Activated CD4-positive, alpha-beta T cell treated with anti-CD3 and anti-CD28 coated beads, Interleukin-2, amount 10 ng/mL, durations not matched to agents 24 days and 14 days (primary cell): ENCODE data around the gene PDRG1. TPM values are rescaled to one million over a fixed set of nuclear protein-coding genes. Genes with fewer than 3 reads are reported as not detected.
"Not testable (repeated sequence)": the region's sequence is repeated elsewhere in the genome, so short reads cannot be mapped to it uniquely, and the experiment has no call there.

ENCODE experiments used
- DNase-seq: peaks from one replicate; pipeline ENCODE4 v3.0.0; 2022
- H3K27ac Mint-ChIP-seq: one replicate; pipeline ENCODE4 v1.8.0; 2022; ENCODE audit warnings: mild to moderate bottlenecking, mixed read lengths
- H3K27me3 Mint-ChIP-seq: one replicate; pipeline ENCODE4 v1.8.0; 2022; ENCODE audit warnings: mixed read lengths
- H3K36me3 Mint-ChIP-seq: one replicate; pipeline ENCODE4 v1.8.0; 2022; ENCODE audit warnings: low read depth, mild to moderate bottlenecking, mixed read lengths
- H3K4me1 Mint-ChIP-seq: one replicate; pipeline ENCODE4 v1.8.0; 2021; ENCODE audit warnings: mixed read lengths
- H3K4me3 Mint-ChIP-seq: one replicate; pipeline ENCODE4 v1.8.0; 2022; ENCODE audit warnings: mild to moderate bottlenecking, moderate library complexity, mixed read lengths
- H3K9me3 Mint-ChIP-seq: one replicate; pipeline ENCODE4 v1.8.0; 2021; ENCODE audit warnings: mixed read lengths
- intact Hi-C: fragments of 100-400 bp; cut with micrococcal nuclease; formaldehyde crosslinking; loops from one replicate; pipeline ENCODE4 v1.15.1; 2023
- total RNA-seq: library from RNA; stranded (reverse); gene quantifications from 2 replicates; pipeline ENCODE4 v1.2.3, GENCODE V29; 2022

Gene PDRG1
- total RNA-seq, 1 donor from 2014 or later, result 19.3 TPM

DNA sequence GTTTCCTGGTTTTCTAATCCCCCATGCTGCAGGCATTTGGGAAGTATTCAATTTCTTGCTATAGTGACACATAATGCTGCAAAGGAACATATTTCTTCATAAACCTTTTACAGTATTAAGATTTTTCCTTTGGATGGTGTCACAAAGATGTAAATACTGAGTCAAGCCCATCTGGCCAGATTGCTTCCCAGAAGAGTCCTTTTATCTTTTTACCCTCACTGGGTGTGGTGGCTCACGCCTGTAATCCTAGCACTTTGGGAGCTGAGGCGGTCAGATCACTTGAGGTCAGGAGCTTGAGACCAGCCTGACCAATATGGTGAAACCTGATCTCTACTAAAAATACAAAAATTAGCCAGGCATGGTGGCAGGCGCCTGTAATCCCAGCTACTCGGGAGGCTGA is 22.2 kb downstream of the PDRG1 start:
- H3K36me3 Mint-ChIP-seq, H3K27ac Mint-ChIP-seq, intact Hi-C loops, H3K4me1 Mint-ChIP-seq, H3K9me3 Mint-ChIP-seq, DNase-seq, H3K4me3 Mint-ChIP-seq: not testable (repeated sequence)
- peaks cover 22% of the 10 kb centered on the region for H3K27me3 Mint-ChIP-seq

DNA sequence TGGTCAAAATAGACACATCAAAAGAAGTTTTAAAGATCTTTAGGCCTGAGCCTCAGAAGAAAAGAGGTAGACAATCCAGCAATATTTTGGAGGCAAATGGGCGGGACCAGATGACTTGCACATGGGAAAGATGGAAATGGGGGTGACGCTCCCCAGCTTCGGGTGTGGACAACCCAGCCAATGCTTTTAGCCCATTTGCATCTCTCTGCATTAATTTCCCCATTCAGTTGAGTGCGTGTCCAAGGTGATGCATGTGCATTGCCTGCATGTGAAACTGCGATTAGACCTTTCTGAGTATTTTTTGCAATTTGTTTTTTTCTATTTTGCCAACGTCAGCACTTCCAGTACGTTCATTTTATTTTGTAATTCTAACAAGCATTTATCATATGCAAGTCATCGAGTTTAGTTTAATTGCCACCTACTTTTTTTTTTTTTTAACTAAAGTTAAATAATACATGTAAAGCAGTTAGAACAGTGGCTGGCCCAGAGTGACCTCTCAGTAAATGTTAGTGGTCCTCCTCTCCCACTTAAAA is 24.2 kb downstream of the PDRG1 start:
- Mint-ChIP-seq H3K4me1 (peaks cover 2% of the 10 kb centered on the region), H3K4me3 (no peak overlapping the region)
- intact Hi-C loops, result no loop called here

DNA sequence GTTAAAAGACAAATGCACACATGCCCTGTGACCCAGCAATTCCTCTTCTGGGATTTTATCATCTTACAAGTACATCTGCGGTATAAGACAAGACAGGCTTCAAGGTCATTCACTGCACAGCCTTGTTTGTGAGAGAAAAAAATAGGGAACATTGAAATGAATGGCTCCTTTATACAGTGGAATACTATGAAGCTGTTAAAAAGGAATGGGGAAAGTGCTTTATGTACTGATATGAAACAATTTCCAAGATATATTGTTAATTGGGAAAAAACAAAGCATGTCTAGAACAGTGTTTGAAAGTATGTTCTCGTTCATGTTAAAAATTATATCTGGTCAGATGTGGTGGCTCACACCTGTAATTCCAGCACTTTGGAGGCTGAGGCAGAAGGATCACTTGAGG is 25.4 kb downstream of the PDRG1 start:
- no peaks in the 10 kb centered on the region for H3K36me3 Mint-ChIP-seq
- intact Hi-C loops, result no loop called here

More for the DNA sequence above, 24.2 kb downstream of the PDRG1 start:
- Mint-ChIP-seq H3K9me3 (no peaks in the 10 kb centered on the region), H3K36me3 (no peaks in the 10 kb centered on the region), H3K27ac (no peak overlapping the region), H3K27me3 (peaks cover 22% of the 10 kb centered on the region)
- DNase-seq, result no peak

GRCh38 chr20:31925631-31926030 is 26.2 kb downstream of the PDRG1 start:
- H3K4me1 Mint-ChIP-seq, result peaks cover 2% of the 10 kb centered on the region
- H3K9me3 Mint-ChIP-seq, result no peaks in the 10 kb centered on the region
- no peak for DNase-seq
- no peaks in the 10 kb centered on the region for H3K36me3 Mint-ChIP-seq
- no peak overlapping the region for H3K4me3 Mint-ChIP-seq
- H3K27ac Mint-ChIP-seq, result no peak overlapping the region
- H3K27me3 Mint-ChIP-seq, result peaks cover 16% of the 10 kb centered on the region
- intact Hi-C loops, result no loop called here

More for the DNA sequence above, 25.4 kb downstream of the PDRG1 start:
- Mint-ChIP-seq H3K9me3 (no peaks in the 10 kb centered on the region), H3K27me3 (peaks cover 23% of the 10 kb centered on the region), H3K27ac (no peak overlapping the region), H3K4me1 (peaks cover 2% of the 10 kb centered on the region), H3K4me3 (no peak overlapping the region)
- DNase-seq, result no peak

DNA sequence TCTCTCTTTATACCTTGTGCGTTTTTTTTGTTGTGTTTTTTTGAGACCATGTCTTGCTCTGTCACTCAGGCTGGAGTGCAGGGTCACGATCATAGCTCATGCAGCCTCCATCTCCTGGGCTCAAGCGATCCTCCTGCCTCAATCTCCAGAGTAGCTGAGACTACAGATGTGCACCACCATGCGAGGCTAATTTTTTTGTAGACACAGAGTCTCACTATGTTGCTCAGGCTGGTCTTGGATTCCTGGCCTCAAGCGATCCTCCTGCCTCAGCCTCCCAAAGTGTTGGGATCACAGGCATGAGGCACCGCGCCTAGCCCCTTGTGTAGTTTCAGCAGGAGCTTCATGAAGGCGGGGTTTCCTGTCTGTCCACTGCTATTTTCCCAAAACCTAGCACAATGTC is 27.3 kb downstream of the PDRG1 start:
- intact Hi-C loops, result no loop called here
- H3K4me1 Mint-ChIP-seq, result peaks cover 2% of the 10 kb centered on the region
- H3K27me3 Mint-ChIP-seq, result peaks cover 10% of the 10 kb centered on the region
- H3K9me3 Mint-ChIP-seq, result no peaks in the 10 kb centered on the region
- DNase-seq, result no peak
- peak overlapping the region; percentile 14 for H3K27ac Mint-ChIP-seq
- H3K36me3 Mint-ChIP-seq, result no peaks in the 10 kb centered on the region
- H3K4me3 Mint-ChIP-seq, result no peak overlapping the region

GRCh38 chr20:31923388-31924331 is 28.2 kb downstream of the PDRG1 start:
- H3K4me3 Mint-ChIP-seq, result no peak overlapping the region
- H3K9me3 Mint-ChIP-seq, result no peaks in the 10 kb centered on the region
- H3K27ac Mint-ChIP-seq, result no peak overlapping the region
- H3K36me3 Mint-ChIP-seq, result no peaks in the 10 kb centered on the region
- H3K4me1 Mint-ChIP-seq, result peaks cover 2% of the 10 kb centered on the region
- no peak for DNase-seq
- intact Hi-C loops, result no loop called here
- peaks cover 7% of the 10 kb centered on the region for H3K27me3 Mint-ChIP-seq

DNA sequence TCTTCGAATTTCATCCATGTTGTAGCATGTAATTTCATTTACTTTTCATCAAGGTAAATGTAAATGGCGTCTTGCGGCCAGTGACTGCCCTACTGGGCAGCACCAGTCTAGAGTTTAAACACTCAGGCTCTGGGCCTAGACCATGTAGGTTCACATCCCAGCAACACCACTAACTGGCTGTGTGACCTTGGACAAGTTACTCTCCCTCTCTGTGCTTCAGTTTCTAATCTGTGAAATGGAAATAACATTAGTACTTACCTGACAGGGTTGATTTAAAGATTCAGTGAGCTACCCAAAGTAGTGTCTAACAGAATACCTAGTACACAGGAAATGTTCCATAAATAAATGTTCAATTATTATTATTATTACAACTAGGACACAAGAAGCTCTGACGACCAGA is 29.3 kb downstream of the PDRG1 start:
- H3K4me1 Mint-ChIP-seq, result peaks cover 2% of the 10 kb centered on the region
- no peaks in the 10 kb centered on the region for H3K9me3 Mint-ChIP-seq
- no peaks in the 10 kb centered on the region for H3K36me3 Mint-ChIP-seq
- intact Hi-C loops, result no loop called here
- no peak overlapping the region for H3K4me3 Mint-ChIP-seq
- peaks cover 10% of the 10 kb centered on the region for H3K27me3 Mint-ChIP-seq
- no peak overlapping the region for H3K27ac Mint-ChIP-seq
- no peak for DNase-seq

- H3K27ac Mint-ChIP-seq, result no peak overlapping the region
- H3K4me1 Mint-ChIP-seq, result peaks cover 2% of the 10 kb centered on the region
- H3K36me3 Mint-ChIP-seq, result no peaks in the 10 kb centered on the region
- no peaks in the 10 kb centered on the region for H3K9me3 Mint-ChIP-seq
- peaks cover 12% of the 10 kb centered on the region for H3K27me3 Mint-ChIP-seq
- H3K4me3 Mint-ChIP-seq, result no peak overlapping the region
- no peak for DNase-seq
- intact Hi-C loops, result no loop called here
Measured at GRCh38 chr20:31922181-31922580, 29.7 kb downstream of the PDRG1 start.

DNA sequence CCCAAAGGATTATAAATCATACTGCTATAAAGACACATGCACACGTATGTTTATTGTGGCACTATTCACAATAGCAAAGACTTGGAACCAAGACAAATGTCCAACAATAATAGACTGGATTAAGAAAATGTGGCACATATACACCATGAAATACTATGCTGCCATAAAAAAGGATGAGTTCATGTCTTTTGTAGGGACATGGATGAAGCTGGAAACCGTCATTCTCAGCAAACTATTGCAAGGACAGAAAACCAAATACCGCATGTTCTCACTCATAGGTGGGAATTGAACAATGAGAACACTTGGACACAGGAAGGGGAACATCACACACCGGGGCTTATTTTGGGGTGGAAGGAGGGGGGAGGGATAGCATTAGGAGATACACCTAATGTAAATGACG is 30.4 kb downstream of the PDRG1 start:
- H3K4me1 Mint-ChIP-seq, DNase-seq, H3K27ac Mint-ChIP-seq, H3K4me3 Mint-ChIP-seq, intact Hi-C loops, H3K9me3 Mint-ChIP-seq, H3K36me3 Mint-ChIP-seq: not testable (repeated sequence)
- H3K27me3 Mint-ChIP-seq, result peaks cover 12% of the 10 kb centered on the region

- H3K4me3 Mint-ChIP-seq, result no peak overlapping the region
- no peaks in the 10 kb centered on the region for H3K9me3 Mint-ChIP-seq
- peaks cover 2% of the 10 kb centered on the region for H3K4me1 Mint-ChIP-seq
- intact Hi-C loops, result no loop called here
- H3K27me3 Mint-ChIP-seq, result peaks cover 12% of the 10 kb centered on the region
- no peak for DNase-seq
- no peak overlapping the region for H3K27ac Mint-ChIP-seq
- H3K36me3 Mint-ChIP-seq, result no peaks in the 10 kb centered on the region
Measured at GRCh38 chr20:31920275-31920855, 31.5 kb downstream of the PDRG1 start.

DNA sequence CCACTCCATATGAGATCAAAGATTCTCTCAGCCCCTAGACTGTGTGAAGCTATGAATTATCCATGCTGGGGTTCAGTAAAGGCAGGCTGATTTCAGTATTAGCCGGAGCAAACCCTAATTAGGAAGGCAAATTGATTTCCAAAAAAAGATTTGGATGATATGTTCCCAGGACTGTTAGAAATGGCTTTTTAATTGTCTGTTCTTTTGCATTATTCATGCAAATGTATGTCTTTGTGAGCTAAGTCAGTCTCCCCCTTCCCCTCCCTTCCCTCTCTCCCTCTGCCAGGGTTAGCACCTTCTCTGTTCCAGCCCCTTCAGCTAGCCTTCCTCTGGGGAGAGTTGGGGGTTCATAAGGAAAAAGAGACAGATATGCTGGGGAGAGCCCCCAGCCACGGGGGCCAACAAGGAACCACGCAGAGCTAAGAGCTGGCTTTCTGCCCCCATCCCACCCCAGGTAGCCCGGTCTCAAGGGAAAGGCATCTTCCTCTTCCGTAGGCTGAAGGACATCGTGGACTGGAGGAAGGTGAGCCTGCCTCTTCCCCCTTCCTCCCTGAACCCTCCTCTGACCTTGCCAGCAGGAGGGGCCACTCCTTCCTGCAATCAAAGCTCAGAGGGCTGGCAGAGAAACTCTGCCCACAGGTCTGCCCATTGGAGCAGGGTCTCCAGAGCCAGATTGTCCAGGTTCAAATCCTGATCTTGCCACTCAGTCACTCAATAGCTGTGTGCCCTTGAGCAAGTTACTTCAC is 32.3 kb downstream of the PDRG1 start:
- Mint-ChIP-seq H3K27me3 (peaks cover 12% of the 10 kb centered on the region), H3K4me1 (peaks cover 2% of the 10 kb centered on the region), H3K4me3 (no peak overlapping the region), H3K27ac (no peak overlapping the region), H3K36me3 (no peaks in the 10 kb centered on the region), H3K9me3 (no peaks in the 10 kb centered on the region)
- no peak for DNase-seq
- intact Hi-C loops, result no loop called here

GRCh38 chr20:31918466-31919105 is 33.3 kb downstream of the PDRG1 start:
- no peaks in the 10 kb centered on the region for H3K36me3 Mint-ChIP-seq
- peaks cover under 1% of the 10 kb centered on the region for H3K4me1 Mint-ChIP-seq
- no peak overlapping the region for H3K4me3 Mint-ChIP-seq
- H3K27ac Mint-ChIP-seq, result no peak overlapping the region
- DNase-seq, result no peak
- intact Hi-C loops, result no loop called here
- H3K9me3 Mint-ChIP-seq, result no peaks in the 10 kb centered on the region
- H3K27me3 Mint-ChIP-seq, result peaks cover 12% of the 10 kb centered on the region

DNA sequence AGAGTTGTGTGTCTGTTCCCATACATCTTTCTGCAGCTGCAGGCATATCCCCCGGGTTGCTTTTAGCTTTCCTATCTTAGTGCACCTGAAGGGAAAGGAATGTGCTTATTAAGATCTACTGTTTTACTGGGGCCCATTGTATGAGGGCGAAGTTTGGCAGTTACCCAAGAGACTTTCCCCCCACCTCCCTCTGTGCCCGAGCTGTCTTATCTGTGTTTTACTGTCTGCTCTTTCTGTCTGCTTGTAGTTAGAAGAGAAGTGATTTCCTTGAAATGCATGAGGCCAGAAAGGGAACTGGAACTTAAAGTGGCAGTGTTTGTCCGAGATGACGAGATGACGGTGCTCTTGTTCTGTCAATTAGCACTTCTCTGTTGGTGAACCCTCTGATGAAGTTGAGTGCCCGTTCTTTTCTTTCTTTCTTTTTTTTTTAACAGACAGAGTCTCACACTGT is 33.9 kb downstream of the PDRG1 start:
- peaks cover 12% of the 10 kb centered on the region for H3K27me3 Mint-ChIP-seq
- H3K4me1 Mint-ChIP-seq, DNase-seq, H3K36me3 Mint-ChIP-seq, intact Hi-C loops, H3K4me3 Mint-ChIP-seq, H3K27ac Mint-ChIP-seq, H3K9me3 Mint-ChIP-seq: not testable (repeated sequence)
